ENCODE results near the gene TBCD.

TBCD gene

DNA sequence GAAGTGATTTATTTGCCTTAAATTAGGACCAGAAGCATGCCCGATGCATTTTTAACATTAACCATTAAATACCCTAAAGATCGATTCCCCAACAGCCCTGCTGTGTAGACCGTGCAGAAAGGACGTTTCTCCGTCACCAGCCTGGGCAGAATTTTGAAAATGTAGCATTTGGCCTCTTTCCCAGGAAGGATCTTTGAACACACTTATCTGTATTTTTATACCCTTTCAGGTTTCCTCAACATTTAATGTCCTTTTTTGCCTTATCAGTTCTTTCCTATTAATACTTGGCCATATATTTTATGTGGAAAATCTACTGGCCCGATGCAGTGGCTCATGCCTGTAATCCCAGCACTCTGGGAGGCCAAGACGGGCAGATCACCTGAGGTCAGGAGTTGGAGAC lies 142.5 kb downstream of the TBCD start:
- TF ChIP-seq, protein P1, sequence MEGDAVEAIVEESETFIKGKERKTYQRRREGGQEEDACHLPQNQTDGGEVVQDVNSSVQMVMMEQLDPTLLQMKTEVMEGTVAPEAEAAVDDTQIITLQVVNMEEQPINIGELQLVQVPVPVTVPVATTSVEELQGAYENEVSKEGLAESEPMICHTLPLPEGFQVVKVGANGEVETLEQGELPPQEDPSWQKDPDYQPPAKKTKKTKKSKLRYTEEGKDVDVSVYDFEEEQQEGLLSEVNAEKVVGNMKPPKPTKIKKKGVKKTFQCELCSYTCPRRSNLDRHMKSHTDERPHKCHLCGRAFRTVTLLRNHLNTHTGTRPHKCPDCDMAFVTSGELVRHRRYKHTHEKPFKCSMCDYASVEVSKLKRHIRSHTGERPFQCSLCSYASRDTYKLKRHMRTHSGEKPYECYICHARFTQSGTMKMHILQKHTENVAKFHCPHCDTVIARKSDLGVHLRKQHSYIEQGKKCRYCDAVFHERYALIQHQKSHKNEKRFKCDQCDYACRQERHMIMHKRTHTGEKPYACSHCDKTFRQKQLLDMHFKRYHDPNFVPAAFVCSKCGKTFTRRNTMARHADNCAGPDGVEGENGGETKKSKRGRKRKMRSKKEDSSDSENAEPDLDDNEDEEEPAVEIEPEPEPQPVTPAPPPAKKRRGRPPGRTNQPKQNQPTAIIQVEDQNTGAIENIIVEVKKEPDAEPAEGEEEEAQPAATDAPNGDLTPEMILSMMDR (IDR thresholded peaks at IDR 0.05; ENCODE audit: insufficient read depth, low read depth, low read length, missing control alignments): no peak
- no peak for DNase-seq (ENCODE audit: low read depth)
- H3K4me3 ChIP-seq (ENCODE audit: low read length): no peak overlapping the region

DNA sequence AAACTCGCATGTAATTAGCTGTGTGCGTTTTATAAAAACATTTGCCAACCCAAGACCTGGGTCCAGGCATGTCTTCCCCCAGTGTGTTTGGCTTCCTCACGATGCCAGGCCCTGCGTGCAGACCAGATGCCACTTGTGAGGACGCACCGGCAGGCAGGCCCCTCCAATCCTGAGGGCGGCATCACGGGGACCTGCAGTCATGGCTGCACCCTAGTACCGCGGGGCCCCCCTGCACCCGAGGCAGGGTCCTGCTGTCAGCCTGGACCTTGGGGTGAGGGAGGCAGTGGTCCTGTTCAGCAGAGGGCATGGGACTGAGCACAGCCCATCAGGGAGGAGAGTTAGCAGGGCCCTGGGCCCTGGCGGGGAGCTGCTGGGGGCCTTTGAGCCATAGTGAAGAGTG lies 143.2 kb downstream of the TBCD start:
- H3K4me3 ChIP-seq (ENCODE audit: low read length): no peak overlapping the region
- DNase-seq (ENCODE audit: low read depth): no peak
- TF ChIP-seq, protein P1 (IDR thresholded peaks at IDR 0.05; ENCODE audit: insufficient read depth, low read depth, low read length, missing control alignments): no peak

DNA sequence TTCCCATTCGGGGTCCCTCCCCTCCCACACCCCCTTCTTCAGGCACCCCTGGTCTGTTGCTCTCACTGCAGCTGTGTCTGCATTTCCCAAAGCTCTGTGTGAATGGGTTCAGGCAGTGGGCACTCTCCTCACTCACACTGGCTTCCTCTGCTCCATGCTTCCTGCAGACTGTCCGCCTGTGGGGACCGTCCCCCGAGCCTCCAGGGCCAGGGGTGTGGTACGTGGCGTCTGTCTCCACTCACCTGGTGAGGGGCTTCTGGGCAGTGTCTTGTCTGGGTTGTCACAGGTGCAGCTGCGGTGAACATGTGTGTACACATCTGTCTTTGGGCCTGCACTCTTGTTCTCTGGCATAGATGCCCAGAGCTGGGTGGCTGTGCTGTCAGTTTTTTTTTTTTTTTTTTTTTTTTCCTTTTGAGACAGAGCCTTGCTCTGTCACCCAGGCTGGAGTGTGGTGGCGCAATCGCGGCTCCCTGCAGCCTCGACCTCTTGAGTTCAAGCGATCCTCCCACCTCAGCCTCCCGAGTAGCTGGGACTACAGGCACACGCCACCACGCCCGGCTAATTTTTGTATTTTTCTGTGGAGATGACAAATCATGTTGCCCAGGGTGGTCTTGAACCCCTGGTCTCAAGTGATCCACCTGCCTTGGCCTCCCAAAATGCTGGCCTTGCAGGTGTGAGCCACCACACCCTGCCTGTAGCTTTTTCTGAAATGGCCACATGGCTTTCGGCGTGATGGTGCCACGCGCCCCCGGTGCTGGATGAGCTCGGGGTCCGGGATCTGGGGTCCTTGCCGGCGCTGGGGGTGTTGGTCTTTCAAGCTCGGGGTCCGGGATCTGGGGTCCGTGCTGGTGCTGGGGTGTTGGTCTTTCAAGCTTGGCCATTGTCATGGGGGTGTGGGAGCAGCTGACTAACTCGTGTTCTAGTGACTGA lies 144.5 kb downstream of the TBCD start:
- TF ChIP-seq, protein P1 (IDR thresholded peaks at IDR 0.05; ENCODE audit: insufficient read depth, low read depth, low read length, missing control alignments): no peak
- DNase-seq (ENCODE audit: low read depth): no peak

DNA sequence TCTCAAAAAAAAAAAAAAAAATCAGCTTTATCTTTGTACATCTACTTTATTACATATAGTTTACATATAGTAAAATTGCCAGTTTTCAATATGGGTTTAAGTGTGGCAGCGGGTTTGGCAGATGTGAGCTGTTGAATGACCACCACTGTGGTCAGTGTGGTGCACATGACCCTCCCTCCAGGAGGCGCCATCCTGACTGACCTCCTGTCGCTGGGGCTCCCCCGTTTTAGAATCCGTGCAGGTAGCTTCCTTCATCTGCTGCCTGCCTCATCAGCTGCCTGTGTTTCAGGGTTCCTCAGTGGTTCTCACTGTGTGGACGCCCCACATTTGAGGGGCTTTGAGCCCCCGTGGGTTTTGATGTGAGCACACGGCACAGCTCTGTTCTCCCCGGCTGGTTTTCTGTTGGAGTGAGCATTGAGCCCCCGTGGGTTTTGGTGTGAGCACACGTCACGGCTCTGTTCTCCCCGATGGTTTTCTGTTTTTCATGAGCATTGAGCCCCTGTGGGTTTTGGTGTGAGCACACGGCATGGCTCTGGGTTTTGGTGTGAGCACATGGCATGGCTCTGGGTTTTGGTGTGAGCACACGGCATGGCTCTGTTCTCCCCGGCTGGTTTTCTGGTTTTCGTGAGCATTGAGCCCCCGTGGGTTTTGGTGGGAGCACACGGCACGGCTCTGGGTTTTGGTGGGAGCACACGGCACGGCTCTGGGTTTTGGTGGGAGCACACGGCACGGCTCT lies 145.8 kb downstream of the TBCD start:
- no peak for DNase-seq (ENCODE audit: low read depth)
- H3K4me3 ChIP-seq (ENCODE audit: low read length): no peak overlapping the region
- TF ChIP-seq, protein P1 (IDR thresholded peaks at IDR 0.05; ENCODE audit: insufficient read depth, low read depth, low read length, missing control alignments): no peak

More for the DNA sequence above, 144.5 kb downstream of the TBCD start:
- no peak overlapping the region for H3K4me3 ChIP-seq (ENCODE audit: low read length)

DNA sequence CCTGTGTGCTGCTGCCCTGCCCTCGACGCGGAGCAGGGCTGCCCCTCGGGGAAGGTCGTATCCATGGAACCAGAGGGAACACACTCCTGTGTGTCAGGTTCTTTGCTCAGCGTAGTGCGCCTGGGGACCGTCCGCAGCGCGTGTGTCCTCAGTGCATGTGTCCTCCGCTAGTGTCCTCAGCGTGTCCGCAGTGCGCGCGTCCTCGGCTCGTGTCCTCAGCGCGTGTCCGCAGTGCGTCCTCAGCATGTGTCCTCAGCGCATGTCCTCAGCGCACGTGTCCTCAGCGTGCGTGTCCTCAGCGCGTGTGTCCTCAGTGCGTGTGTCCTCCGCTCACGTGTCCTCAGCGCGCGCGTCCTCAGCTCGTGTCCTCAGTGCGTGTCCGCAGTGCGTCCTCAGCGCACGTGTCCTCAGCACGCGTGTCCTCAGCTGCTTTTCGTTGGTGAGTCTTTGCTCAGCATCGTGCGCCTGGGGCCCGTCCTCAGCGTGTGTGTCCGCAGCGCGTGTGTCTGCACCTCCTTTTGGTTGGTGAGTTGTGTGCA lies 147.2 kb downstream of the TBCD start:
- TF ChIP-seq, protein P1 (IDR thresholded peaks at IDR 0.05; ENCODE audit: insufficient read depth, low read depth, low read length, missing control alignments): no peak
- H3K4me3 ChIP-seq (ENCODE audit: low read length): no peak overlapping the region
- DNase-seq (ENCODE audit: low read depth): no peak

DNA sequence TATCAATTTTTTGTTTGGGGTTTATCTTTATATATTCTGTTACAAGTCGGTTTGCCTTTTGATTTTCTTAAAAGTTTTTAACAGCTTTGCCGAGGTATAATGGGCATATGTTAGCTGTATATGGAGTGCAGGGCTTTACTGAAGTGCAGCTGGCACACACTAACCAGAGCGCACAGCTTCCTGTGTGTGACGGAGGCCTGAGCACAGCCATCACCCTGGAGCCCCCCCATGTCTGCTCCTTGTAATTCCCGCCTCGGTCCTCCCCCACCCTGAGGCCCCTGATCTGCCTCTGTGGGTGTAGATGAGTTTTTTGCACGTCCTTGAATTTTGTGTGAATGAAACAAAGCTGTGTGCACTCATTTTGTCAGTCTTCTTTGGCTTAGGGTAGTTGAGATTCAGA lies 148.1 kb downstream of the TBCD start:
- TF ChIP-seq, protein P1 (IDR thresholded peaks at IDR 0.05; ENCODE audit: insufficient read depth, low read depth, low read length, missing control alignments): no peak
- DNase-seq (ENCODE audit: low read depth): no peak
- H3K4me3 ChIP-seq (ENCODE audit: low read length): no peak overlapping the region

Data from epithelial cell of esophagus (primary cell).